Dedifferentiated amniotic fluid mesenchymal stem cell (primary cell): ENCODE results near the gene NUDC.
"Not testable (repeated sequence)": the region's sequence is repeated elsewhere in the genome, so short reads cannot be mapped to it uniquely, and the experiment has no call there.

ENCODE experiments used
- DNase-seq: peaks from one replicate; pipeline ENCODE4 v3.0.0-alpha.2; 2016; ENCODE audit errors: extremely low spot score

The NUDC gene

GRCh38 chr1:26911399-26912146 lies 10.0 kb upstream of the NUDC start:
- no peak for DNase-seq

GRCh38 chr1:26912147-26912490 lies 9.4 kb upstream of the NUDC start:
- no peak for DNase-seq

- DNase-seq: no peak
These were observed 8.2 kb upstream of the NUDC start for GRCh38 chr1:26913389-26913753.

- no peak for DNase-seq
These were observed 7.6 kb upstream of the NUDC start, which contains the start of gene NR0B2 for GRCh38 chr1:26913754-26914619. Gene NR0B2, minus strand, starts transcription at chr1:26913975. Its CDS starts 35 bp downstream, at chr1:26913940.

- DNase-seq: no peak
These were observed 6.2 kb upstream of the NUDC start for GRCh38 chr1:26915204-26915842.

- DNase-seq: no peak
These were observed 410 bp upstream of the NUDC start for GRCh38 chr1:26921126-26921539.

- DNase-seq: no peak
These were observed 837 bp downstream of the NUDC start for GRCh38 chr1:26922431-26922729.

GRCh38 chr1:26922901-26923300 lies 1.4 kb downstream of the NUDC start:
- DNase-seq: no peak

- no peak for DNase-seq
These were observed 2.2 kb downstream of the NUDC start for GRCh38 chr1:26923711-26924110.

- no peak for DNase-seq
These were observed 11.0 kb downstream of the NUDC start for GRCh38 chr1:26932531-26932930.

- DNase-seq: no peak
These were observed 15.3 kb downstream of the NUDC start for GRCh38 chr1:26936823-26937222.

GRCh38 chr1:26938004-26938658 lies 16.6 kb downstream of the NUDC start:
- DNase-seq: no peak

- DNase-seq: no peak
These were observed 17.1 kb downstream of the NUDC start for GRCh38 chr1:26938659-26939025.

- DNase-seq: no peak
These were observed 19.8 kb downstream of the NUDC start for GRCh38 chr1:26941311-26941710.

- no peak for DNase-seq
These were observed 21.1 kb downstream of the NUDC start for GRCh38 chr1:26942656-26943055.

GRCh38 chr1:26945138-26945537 lies 23.6 kb downstream of the NUDC start:
- DNase-seq: no peak

GRCh38 chr1:26945728-26946127 lies 24.2 kb downstream of the NUDC start:
- DNase-seq: no peak

- no peak for DNase-seq
These were observed 24.7 kb downstream of the NUDC start for GRCh38 chr1:26946270-26946669.

GRCh38 chr1:26948725-26949057 lies 27.1 kb downstream of the NUDC start:
- DNase-seq: not testable (repeated sequence)

- no peak for DNase-seq
These were observed 27.9 kb downstream of the NUDC start for GRCh38 chr1:26949266-26949925.

GRCh38 chr1:26949926-26950319 lies 28.4 kb downstream of the NUDC start:
- no peak for DNase-seq

- DNase-seq: no peak
These were observed 29.1 kb downstream of the NUDC start for GRCh38 chr1:26950602-26951001.
